NCI-H2171 treated with DMSO at 0.1 percent for 48 hours (cell line): Measurements from ENCODE around the gene SLC6A13.
A peak's percentile ranks its signal among the peaks of the same experiment; 100 is the strongest.
"Not testable (repeated sequence)": the region's sequence is repeated elsewhere in the genome, so short reads cannot be mapped to it uniquely, and the experiment has no call there.

ENCODE experiments used
- DNase-seq: peaks from one replicate; lab custom pipeline; 2025; lab: John Stamatoyannopoulos, UW

Gene SLC6A13

DNA sequence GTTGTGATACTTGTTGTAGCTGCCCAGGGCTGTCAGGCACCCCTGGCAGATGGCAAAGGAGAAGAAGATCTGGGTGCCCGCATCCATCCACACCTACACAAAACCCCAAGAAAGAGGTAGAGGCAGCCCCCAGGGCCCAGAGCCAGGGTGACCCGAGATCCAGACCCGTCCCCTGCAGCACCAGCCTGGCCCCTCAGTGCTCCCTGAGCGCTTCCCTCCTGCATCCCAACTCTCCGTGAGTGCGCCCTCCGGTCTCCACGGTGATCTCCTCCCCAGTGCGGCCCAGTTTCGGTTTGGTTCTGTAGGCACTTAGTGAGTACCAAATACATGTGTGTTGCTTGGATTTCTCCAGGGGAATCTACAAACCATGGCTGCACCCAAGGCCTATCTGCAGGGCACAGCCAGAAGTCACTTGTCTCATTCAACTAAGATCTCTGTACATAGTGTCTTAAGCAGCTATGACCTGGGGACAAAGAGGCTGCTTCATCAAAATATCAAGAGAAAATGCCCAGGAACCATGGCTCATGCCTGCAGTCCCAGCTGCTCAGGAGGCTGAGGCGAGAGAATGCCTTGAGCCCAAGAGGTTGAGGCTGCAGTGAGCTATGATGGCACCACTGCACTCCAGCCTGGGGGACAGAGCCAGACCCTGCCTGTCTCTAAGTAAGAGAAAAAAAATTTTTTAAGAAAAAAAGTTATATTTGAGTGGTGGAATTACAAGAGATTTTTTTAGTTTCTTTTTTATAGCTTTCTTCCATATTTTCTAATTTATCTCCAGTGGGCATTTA is 64.5 kb downstream of the SLC6A13 start:
- DNase-seq: no peak

DNA sequence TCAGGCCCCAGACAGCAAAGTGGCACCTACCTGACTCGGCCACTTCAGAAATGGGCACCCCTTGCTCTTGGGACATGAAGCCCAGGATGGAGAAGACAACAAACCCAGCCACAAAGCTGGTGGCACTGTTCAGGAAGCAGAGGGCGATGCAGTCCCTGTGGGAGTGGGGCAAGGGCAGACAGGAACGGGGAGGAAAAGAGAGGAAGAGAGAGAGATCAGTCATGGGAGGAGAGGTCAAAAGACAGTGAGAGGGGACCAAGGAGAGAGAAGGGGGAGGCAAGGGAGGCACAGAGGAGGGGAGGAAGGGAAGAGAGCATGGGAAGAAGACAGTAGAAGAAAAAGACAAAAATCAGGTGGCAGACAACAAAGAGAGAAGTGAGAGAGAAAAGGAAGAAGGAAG is 65.3 kb downstream of the SLC6A13 start:
- no peak for DNase-seq

DNA sequence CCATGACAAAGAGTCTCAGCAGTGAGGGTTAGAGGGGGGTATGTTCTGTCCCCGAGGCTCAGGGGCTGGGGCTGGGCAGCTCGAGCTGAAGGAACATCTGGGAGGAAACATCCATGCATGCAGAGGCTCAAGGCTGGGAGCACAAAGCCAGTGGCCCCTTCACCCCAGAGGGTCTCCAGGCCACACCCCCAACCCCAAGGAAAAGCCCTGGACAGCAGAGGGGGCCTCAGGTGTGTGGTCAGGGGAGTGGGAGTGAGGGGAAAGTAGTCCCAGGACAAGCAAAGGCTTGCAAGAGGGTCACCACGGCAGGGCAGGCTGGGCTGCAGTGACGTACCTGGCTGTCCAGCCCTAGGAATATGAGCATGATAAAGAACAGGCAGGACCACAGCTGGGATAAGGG is 66.2 kb downstream of the SLC6A13 start:
- no peak for DNase-seq

DNA sequence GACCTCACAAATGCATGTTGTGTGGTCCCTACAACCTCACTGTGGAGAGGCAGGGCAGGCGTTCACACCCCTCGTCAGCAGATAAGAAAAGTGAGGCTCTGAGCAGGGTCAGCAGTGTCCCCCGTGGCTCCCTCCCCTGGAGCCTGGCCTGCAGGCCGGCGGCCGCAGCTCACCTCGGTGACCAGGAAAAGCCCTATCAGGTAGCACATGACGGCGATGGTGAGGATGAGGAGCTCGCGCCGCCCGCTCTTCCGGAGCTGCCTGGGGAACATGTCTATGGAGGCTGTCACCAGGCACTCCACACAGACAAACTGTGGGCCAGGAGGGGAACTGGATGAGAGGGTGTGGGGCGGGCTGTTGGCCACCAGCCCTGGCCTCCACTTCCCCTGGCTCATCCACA is 66.7 kb downstream of the SLC6A13 start:
- no peak for DNase-seq

DNA sequence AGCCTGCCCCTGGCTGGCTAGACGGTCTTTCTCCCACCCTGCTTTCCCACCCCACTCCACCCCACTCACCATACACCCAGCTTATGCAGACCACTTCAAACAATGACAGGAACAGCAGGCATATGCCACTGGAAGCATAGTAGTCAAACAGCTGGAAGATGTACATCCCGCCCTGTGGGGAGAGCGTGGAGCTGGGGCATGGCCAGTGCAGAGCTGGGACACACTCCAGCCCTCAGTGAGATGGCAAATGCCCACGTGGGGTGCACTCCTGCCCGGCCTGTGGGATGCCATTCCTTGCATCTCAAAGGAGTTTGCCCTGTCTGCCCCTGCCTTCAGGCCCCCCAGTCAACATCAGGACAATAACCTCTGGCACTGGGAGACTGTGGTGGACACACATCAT is 67.5 kb downstream of the SLC6A13 start:
- no peak for DNase-seq

DNA sequence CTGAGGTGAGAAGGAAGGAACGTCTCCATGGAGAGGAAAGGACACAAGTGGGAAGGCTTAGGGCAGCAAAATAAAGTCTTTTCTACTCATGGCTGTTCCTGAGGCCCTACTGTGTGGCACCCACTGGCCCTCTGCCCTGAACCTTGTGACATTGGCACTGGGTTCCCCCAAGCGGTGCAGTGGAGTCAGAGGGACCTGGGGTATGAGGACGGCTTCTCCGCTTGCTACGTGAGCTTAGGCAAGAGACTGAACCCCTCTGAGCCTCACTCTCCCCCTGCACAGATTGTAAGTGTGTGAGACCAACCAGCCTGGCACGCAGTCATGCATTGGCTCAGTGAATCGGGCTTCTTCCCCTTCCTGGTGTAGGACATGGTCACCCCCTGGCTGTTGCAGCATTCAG is 68.4 kb downstream of the SLC6A13 start:
- DNase-seq: no peak

DNA sequence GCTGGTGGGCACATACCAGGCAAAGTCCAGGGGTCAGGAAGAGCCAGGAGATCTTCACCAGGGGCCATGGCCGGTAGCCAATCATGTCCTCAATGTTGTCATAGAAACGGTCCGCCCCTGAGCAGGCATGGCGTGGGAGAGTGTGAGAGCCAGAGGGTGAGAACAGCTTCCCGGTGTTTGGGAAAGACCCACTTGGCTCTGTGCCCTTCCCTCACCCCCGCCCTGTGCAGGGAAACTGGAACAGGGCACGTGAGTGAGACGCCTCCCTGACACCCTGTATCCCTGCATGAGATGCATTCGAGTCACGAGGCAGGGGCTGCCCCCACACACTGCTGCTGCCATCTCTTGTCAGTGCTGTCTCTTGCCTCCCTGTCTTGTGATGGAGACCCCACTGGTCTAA is 69.4 kb downstream of the SLC6A13 start:
- DNase-seq: no peak

DNA sequence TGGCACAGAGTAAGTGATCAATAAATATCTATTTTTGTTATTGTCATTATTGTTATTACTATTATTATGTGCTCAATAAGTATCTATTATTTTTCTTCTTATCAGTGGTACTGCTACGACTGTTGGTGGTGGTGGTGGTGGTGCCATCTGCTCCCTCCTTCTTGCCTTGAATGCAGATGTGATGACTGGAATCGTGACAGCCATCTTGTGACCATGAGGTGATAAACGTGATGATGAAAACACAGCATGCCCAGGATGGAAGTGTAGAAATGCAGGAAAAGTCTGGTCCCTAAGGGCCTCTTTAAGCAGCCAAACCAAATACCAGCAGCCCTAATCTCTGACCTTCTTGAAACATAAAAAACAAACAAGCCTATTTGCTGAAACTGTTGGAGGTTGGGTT is 71.1 kb downstream of the SLC6A13 start:
- DNase-seq: no peak

- DNase-seq: no peak
These were observed 71.8 kb downstream of the SLC6A13 start for GRCh38 chr12:190881-191280.

DNA sequence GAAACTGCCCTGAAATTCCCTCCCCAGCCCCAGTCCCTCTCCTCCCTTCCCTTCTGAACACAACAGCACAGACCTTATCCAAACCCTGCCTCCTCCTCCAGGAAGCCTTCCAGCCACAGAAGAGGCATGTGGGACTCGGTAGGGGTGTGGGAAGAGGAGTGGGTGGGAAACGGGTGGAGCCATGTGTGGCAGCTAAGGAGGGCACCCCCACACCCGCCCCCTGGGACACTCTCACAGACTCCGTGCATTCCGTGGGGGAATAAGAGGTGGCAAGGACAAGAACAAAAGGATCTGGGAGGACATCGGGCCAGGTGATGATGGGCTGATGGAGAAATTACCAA is 73.0 kb downstream of the SLC6A13 start:
- no peak for DNase-seq

GRCh38 chr12:188910-189621 is 73.6 kb downstream of the SLC6A13 start:
- DNase-seq: peak; percentile 88

GRCh38 chr12:187986-188909 is 74.4 kb downstream of the SLC6A13 start:
- DNase-seq: not testable (repeated sequence)

DNA sequence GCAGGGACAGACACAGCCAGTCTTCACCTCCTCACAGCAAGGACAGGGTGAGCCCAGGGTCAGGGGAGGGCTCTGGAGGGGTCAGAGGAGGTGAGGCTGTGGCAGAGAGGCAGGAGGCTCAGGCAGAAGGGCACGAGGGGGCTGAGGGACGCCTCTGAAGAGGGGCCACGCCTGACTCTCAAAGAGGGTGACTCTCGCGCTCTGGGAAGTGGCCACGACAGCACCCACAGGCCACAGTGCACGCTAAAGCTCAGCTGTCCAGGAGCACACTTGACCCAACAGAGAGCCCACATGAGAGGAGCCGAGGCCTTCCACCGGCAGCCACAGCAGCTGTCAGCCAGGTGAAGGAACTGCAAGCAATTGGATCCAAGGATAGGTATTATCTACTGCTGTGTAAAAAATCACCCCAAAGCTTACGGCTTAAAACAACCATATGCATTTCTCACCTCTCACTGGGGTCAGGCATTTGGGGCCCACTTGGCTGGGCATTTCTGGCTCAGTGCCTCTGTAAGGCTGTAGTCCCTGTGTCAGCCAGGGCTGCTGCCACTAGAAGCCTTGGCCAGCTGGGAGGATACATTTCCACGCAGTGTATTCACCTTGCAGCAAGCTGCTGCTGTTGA is 76.5 kb downstream of the SLC6A13 start:
- no peak for DNase-seq

GRCh38 chr12:185576-185955 is 77.1 kb downstream of the SLC6A13 start:
- DNase-seq: peak; percentile 25

DNA sequence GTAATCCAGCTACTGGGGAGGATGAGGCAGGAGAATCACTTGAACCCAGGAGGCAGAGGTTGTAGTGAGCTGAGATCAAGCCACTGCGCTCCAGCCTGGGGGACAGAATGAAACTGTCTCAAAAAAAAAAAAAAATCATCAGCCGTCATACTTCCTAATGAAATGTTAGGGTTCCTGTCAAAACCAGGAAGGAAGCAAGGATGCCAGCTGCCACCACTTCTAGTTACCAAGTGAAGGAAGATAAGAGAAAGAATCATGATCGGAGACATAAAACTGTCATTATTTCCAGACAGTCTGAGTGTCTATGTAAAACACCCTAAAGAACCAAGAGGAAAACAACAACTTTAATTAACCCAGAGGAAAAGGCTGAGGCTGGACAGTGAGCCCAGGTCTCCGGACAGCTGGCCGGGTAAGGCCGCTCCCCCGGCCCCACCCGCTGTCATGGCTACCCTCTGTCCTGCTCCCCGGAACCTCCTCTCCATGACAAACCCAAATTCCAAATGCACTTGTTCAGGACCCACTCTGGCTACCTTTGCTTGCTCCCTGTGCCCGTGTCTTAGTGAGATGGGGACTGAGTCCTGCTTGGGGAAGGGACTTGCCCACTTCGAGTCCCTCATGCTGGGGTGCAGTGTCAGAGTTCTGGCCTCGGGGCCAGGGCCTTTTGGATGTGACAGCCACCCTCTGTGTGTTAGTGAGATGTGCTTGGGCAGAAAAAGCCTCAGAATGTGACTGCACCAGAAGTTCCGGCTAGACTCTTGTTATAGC is 77.6 kb downstream of the SLC6A13 start:
- no peak for DNase-seq

GRCh38 chr12:182381-182892 is 80.2 kb downstream of the SLC6A13 start:
- DNase-seq: no peak

DNA sequence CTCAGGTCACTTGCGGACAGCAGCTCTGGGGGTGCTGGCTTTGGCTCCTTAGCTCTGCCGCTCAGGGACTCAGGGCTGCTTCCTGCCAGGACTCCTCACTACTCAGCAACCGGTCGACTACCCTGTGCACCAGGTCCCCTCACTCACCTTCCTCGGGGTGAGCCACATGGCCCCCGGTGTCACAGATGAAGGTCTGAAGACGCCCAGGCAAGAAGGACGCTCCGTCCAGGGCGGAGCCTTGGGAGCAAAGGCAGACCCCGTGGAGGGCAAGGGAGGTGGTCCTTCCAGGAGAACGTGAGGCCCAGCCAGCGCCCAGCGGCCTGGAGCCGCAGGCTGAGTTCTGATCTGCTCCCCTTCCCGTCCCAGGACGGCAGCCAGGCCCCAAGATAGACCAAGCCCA is 80.7 kb downstream of the SLC6A13 start:
- no peak for DNase-seq

DNA sequence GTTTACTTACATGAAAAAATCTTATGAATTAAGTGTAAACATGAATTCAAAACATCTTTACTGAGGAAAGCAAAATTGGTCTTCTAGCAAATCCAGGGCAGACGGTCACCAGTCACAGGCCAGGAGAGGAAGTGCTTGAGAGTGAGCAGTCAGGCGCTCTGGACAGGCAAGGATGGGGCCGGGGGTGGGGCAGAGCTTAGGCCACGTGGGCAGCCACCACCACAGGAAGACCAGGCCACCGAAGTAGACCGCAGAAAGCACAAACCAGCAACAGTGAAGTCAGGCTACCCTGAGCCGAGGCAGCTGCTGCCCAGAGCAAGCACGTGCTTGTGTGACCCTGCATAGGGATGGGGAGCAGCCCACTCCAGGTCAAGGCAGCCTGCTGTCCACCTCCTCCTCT is 82.2 kb downstream of the SLC6A13 start:
- no peak for DNase-seq

GRCh38 chr12:179885-180284 is 82.8 kb downstream of the SLC6A13 start:
- DNase-seq: no peak

GRCh38 chr12:179131-179884 is 83.3 kb downstream of the SLC6A13 start:
- DNase-seq: peak; percentile 99

DNA sequence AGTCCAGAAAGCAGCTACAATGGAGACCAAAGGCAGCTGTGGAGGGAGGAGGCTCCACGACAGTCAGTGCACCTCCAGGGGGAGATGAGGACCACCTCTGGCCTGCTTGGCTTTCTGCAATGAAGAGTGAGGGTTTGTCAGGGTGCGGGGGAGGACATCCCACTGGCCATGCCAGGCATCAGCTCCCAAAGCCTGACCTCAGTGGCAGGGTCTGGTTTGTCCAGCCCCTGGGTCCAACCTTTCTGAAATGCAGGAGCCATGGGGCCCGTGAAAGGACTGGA is 83.9 kb downstream of the SLC6A13 start:
- peak; percentile 69 for DNase-seq
